Mesenchymal stem cell (in vitro differentiated cells and primary cell): ENCODE measurements around the gene PTPRN2.
"Not testable (repeated sequence)": the region's sequence is repeated elsewhere in the genome, so short reads cannot be mapped to it uniquely, and the experiment has no call there.

ENCODE experiments used
- DNase-seq: peaks from one replicate; pipeline ENCODE4 v3.0.0-alpha.2; 2013
- H2AFZ ChIP-seq: one replicate; pipeline ENCODE4 v1.6.1; 2013; ENCODE audit warnings: low read depth, mild to moderate bottlenecking, control low read depth, inconsistent platforms, low read length, moderate library complexity
- H2AK5ac ChIP-seq: 2 replicates; pipeline ENCODE4 v1.6.1; 2013; ENCODE audit warnings: low read length, moderate library complexity, mild to moderate bottlenecking, inconsistent platforms; ENCODE audit not compliant: severe bottlenecking
- H2BK120ac ChIP-seq: one replicate; pipeline ENCODE4 v1.6.1; 2013; ENCODE audit warnings: low read depth, mild to moderate bottlenecking, inconsistent platforms, low read length, moderate library complexity
- H2BK12ac ChIP-seq, 2 experiments: one replicate each; pipeline ENCODE4 v1.6.1; 2013; ENCODE audit warnings: inconsistent platforms in 2 of 2, low read length in 2 of 2, mild to moderate bottlenecking in 2 of 2, moderate library complexity in 2 of 2, control low read depth in 1 of 2
- H2BK15ac ChIP-seq: one replicate; pipeline ENCODE4 v1.6.1; 2013; ENCODE audit warnings: mild to moderate bottlenecking, low read depth, inconsistent platforms; ENCODE audit not compliant: poor library complexity, severe bottlenecking
- H2BK5ac ChIP-seq: 2 replicates; pipeline ENCODE4 v1.6.1; 2013; ENCODE audit warnings: low read depth, mild to moderate bottlenecking, low read length, control low read depth, inconsistent platforms; ENCODE audit not compliant: poor library complexity, severe bottlenecking
- H3K14ac ChIP-seq, 2 experiments: one replicate each; pipeline ENCODE4 v1.6.1; 2013; ENCODE audit warnings: inconsistent platforms in 2 of 2, low read length in 2 of 2, control low read depth in 1 of 2, mild to moderate bottlenecking in 1 of 2, moderate library complexity in 1 of 2
- H3K18ac ChIP-seq, 2 experiments: one replicate each; pipeline ENCODE4 v1.6.1; 2013; ENCODE audit warnings: inconsistent platforms in 2 of 2, low read length in 2 of 2, control low read depth in 1 of 2, low read depth in 1 of 2, mild to moderate bottlenecking in 1 of 2
- H3K23ac ChIP-seq, 2 experiments: one replicate each; pipeline ENCODE4 v1.6.1; 2013; ENCODE audit warnings: inconsistent platforms in 2 of 2, low read length in 2 of 2, mild to moderate bottlenecking in 2 of 2, moderate library complexity in 2 of 2, control low read depth in 1 of 2
- H3K27ac ChIP-seq: 2 replicates; pipeline ENCODE4 v1.5.1; 2013; ENCODE audit warnings: mild to moderate bottlenecking, moderate library complexity, low read length, control low read depth, inconsistent platforms; ENCODE audit not compliant: poor library complexity, severe bottlenecking
- H3K27me3 ChIP-seq, 2 experiments: 2 replicates each; pipeline versions ENCODE4 v1.6.1 to v1.7.0; 2013; ENCODE audit warnings: low read length in 2 of 2, mild to moderate bottlenecking in 2 of 2, moderate library complexity in 2 of 2, control low read depth in 1 of 2, inconsistent platforms in 1 of 2; ENCODE audit not compliant: control insufficient read depth in 1 of 2, insufficient read depth in 1 of 2
- H3K36me3 ChIP-seq, 2 experiments: 2 replicates each; pipeline versions ENCODE4 v1.6.1 to v1.7.0; 2013; ENCODE audit warnings: low read length in 2 of 2, control low read depth in 1 of 2, inconsistent platforms in 1 of 2, low read depth in 1 of 2, mild to moderate bottlenecking in 1 of 2; ENCODE audit not compliant: insufficient read depth in 2 of 2, control insufficient read depth in 1 of 2
- H3K4ac ChIP-seq, 2 experiments: one replicate each; pipeline ENCODE4 v1.6.1; 2013; ENCODE audit warnings: inconsistent platforms in 2 of 2, low read length in 2 of 2, mild to moderate bottlenecking in 2 of 2, moderate library complexity in 2 of 2, control low read depth in 1 of 2, low read depth in 1 of 2
- H3K4me1 ChIP-seq: 2 replicates; pipeline ENCODE4 v1.6.1; 2013; ENCODE audit warnings: low read depth, low read length, control low read depth; ENCODE audit not compliant: control insufficient read depth, insufficient read depth
- H3K4me2 ChIP-seq: 2 replicates; pipeline ENCODE4 v1.6.1; 2013; ENCODE audit warnings: low read length, mild to moderate bottlenecking, inconsistent platforms; ENCODE audit not compliant: poor library complexity, severe bottlenecking
- H3K4me3 ChIP-seq, 2 experiments: 2 replicates each; pipeline versions ENCODE4 v1.5.1 to v1.7.0; 2013; ENCODE audit warnings: low read length in 2 of 2, mild to moderate bottlenecking in 2 of 2, control low read depth in 1 of 2, low read depth in 1 of 2; ENCODE audit not compliant: insufficient read depth in 1 of 2
- H3K79me1 ChIP-seq: replicated peaks from 2 replicates; pipeline ENCODE4 v1.6.1; 2013; ENCODE audit warnings: mild to moderate bottlenecking, control low read depth, low read length, inconsistent platforms; ENCODE audit not compliant: poor library complexity, severe bottlenecking
- H3K9ac ChIP-seq: 2 replicates; pipeline ENCODE4 v1.7.0; 2013; ENCODE audit warnings: mild to moderate bottlenecking, low read length, moderate library complexity
- H3K9me3 ChIP-seq: 2 replicates; pipeline ENCODE4 v1.7.0; 2013; ENCODE audit warnings: mild to moderate bottlenecking, low read length; ENCODE audit not compliant: control insufficient read depth
- H4K8ac ChIP-seq: one replicate; pipeline ENCODE4 v1.6.1; 2013; ENCODE audit warnings: inconsistent platforms, mild to moderate bottlenecking, low read length, moderate library complexity
- H4K91ac ChIP-seq: one replicate; pipeline ENCODE4 v1.6.1; 2013; ENCODE audit warnings: mild to moderate bottlenecking, low read length, inconsistent platforms
- WGBS: methylation state at CpG from one replicate; pipeline ENCODE4 v1.1.7; 2013; ENCODE audit warnings: mixed read lengths; 5-methylcytosine and 5-hydroxymethylcytosine counted together

PTPRN2 gene

DNA sequence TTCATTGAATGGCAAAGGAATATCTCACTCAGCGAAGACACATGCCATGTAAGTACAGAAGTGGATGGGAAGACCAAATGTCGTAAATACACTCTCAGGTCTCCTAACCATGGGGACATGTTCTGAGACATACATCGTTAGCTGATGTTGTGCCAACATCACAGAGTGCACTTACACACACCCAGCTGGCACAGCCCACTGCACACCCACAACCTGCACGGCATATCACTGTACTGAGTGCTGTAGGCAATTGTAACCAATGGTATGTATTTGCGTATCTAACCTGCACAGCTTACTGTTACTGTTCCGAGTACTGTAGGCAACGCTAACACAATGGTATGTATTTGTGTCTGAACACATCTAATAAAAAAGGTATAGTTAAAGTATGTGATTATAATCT is 550.4 kb downstream of the PTPRN2 start:
- Histone ChIP-seq H2AK5ac (no peak overlapping the region), H3K4ac (no peak overlapping the region), H3K79me1 (no peaks in the 10 kb centered on the region), H4K8ac (no peak overlapping the region), H3K27me3 (no peaks in the 10 kb centered on the region), H2AFZ (no peak overlapping the region), H3K4me1 (no peaks in the 10 kb centered on the region), H3K4me2 (no peak overlapping the region), H3K18ac (no peak overlapping the region), H2BK15ac (no peak overlapping the region), H3K36me3 (no peaks in the 10 kb centered on the region), H3K23ac (no peak overlapping the region), H2BK5ac (no peak overlapping the region), H4K91ac (no peak overlapping the region), H2BK12ac (no peak overlapping the region), H3K27ac (no peak overlapping the region), H3K4me3 (no peak overlapping the region), H3K14ac (no peak overlapping the region), H3K9ac (no peak overlapping the region), H3K9me3 (peaks cover 20% of the 10 kb centered on the region), H2BK120ac (no peak overlapping the region)
- 75% methylated on average over 7 of the region's 7 CpGs for WGBS
- DNase-seq: no peak

- Histone ChIP-seq H3K79me1 (no peaks in the 10 kb centered on the region), H2AK5ac (no peak overlapping the region), H2AFZ (no peak overlapping the region), H3K14ac (no peak overlapping the region), H2BK12ac (no peak overlapping the region), H3K4ac (no peak overlapping the region), H3K9ac (no peak overlapping the region), H3K27ac (no peak overlapping the region), H3K36me3 (no peaks in the 10 kb centered on the region), H2BK120ac (no peak overlapping the region), H3K4me2 (no peak overlapping the region), H3K9me3 (peaks cover 20% of the 10 kb centered on the region), H4K8ac (no peak overlapping the region), H2BK15ac (no peak overlapping the region), H3K27me3 (no peaks in the 10 kb centered on the region), H2BK5ac (no peak overlapping the region), H3K18ac (no peak overlapping the region), H3K4me3 (no peak overlapping the region), H4K91ac (no peak overlapping the region), H3K23ac (no peak overlapping the region), H3K4me1 (no peaks in the 10 kb centered on the region)
- no peak for DNase-seq
- WGBS: 68% methylated on average over 4 of the region's 4 CpGs
Observed at GRCh38 chr7:158035343-158035742, 552.3 kb downstream of the PTPRN2 start.

- peaks cover 16% of the 10 kb centered on the region for H3K9me3 ChIP-seq
- no peak overlapping the region for H4K8ac ChIP-seq
- no peak overlapping the region for H3K4me2 ChIP-seq
- H2AK5ac ChIP-seq: no peak overlapping the region
- H3K23ac ChIP-seq: no peak overlapping the region
- no peak overlapping the region for H3K4ac ChIP-seq
- H2BK5ac ChIP-seq: no peak overlapping the region
- H2AFZ ChIP-seq: no peak overlapping the region
- H2BK120ac ChIP-seq: no peak overlapping the region
- no peaks in the 10 kb centered on the region for H3K4me1 ChIP-seq
- no peaks in the 10 kb centered on the region for H3K36me3 ChIP-seq
- H2BK12ac ChIP-seq: no peak overlapping the region
- H3K79me1 ChIP-seq: no peaks in the 10 kb centered on the region
- no peak overlapping the region for H3K14ac ChIP-seq
- H3K27ac ChIP-seq: no peak overlapping the region
- H3K9ac ChIP-seq: no peak overlapping the region
- no peak overlapping the region for H2BK15ac ChIP-seq
- no peak overlapping the region for H3K18ac ChIP-seq
- no peak for DNase-seq
- no peak overlapping the region for H3K4me3 ChIP-seq
- WGBS: 10% methylated on average over 1 of the region's 3 CpGs
- H3K27me3 ChIP-seq: no peaks in the 10 kb centered on the region
- no peak overlapping the region for H4K91ac ChIP-seq
Observed at GRCh38 chr7:158034571-158034970, 553.1 kb downstream of the PTPRN2 start.

DNA sequence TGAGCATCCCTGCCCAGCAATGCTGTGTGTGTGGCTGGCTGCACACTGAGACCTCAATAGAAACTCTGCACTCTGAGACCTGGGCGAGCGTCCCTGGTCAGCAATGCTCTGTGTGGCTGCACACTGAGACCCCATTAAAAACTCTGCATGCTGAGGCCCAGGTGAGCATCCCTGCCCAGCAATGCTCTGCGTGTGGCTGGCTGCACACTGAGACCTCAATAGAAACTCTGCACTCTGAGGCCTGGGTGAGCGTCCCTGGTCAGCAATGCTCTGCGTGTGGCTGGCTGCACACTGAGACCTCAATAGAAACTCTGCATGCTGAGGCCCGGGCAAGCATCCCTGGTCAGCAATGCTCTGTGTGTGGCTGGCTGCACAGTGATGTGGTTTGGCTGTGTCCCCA is 553.7 kb downstream of the PTPRN2 start:
- not testable (repeated sequence) for H3K23ac ChIP-seq, H3K4me1 ChIP-seq, H3K4ac ChIP-seq, H3K4me3 ChIP-seq, H2AFZ ChIP-seq, H3K4me2 ChIP-seq, H3K27me3 ChIP-seq, H2BK120ac ChIP-seq, H3K14ac ChIP-seq, H3K36me3 ChIP-seq, H3K27ac ChIP-seq, H2BK5ac ChIP-seq, H4K8ac ChIP-seq, H3K79me1 ChIP-seq, H3K9me3 ChIP-seq, H2BK15ac ChIP-seq, H3K18ac ChIP-seq, H2AK5ac ChIP-seq, DNase-seq, H2BK12ac ChIP-seq, H3K9ac ChIP-seq, H4K91ac ChIP-seq
- WGBS: 73% methylated on average over 6 of the region's 6 CpGs
